HCT116 (cell line): ENCODE data around the gene TMEM134. TPM values are rescaled to one million over a fixed set of nuclear protein-coding genes. Genes with fewer than 3 reads are reported as not detected.

Source experiments
- ATAC-seq: fragments of 200-7000 bp; cut with Tn5 transposase; 2 replicates; pipeline ENCODE4 v1.9.1; 2020; ENCODE audit warnings: mild to moderate bottlenecking, moderate library complexity
- BruUV-seq: library from RNA; stranded (reverse); fragments of 400-500 nt; replicated peaks from 2 replicates; lab custom pipeline; 2021; lab: Mats Ljungman, UMichigan
- CTCF ChIA-PET: fragments of 300-600 bp; sonication (Branson Sonifier 250); formaldehyde crosslinking; loops from one replicate; lab custom pipeline; 2021; ENCODE audit warnings: antibody characterized with exemption; lab: Charles Lee
- POLR2A ChIA-PET: fragments of 300-600, 350-600 bp; sonication (Branson Sonifier 250); formaldehyde crosslinking; loops from one replicate; lab custom pipeline; 2021; ENCODE audit warnings: antibody characterized with exemption; lab: Charles Lee
- RAD21 ChIA-PET, 2 experiments: fragments of 300-600 bp; sonication (Branson Sonifier 250); formaldehyde crosslinking; loops; one replicate each; lab custom pipeline; 2023; ENCODE audit warnings: low total read pairs in 2 of 2; ENCODE audit not compliant: uncharacterized antibody in 2 of 2, unreplicated experiment in 2 of 2, low non-redundant PET in 1 of 2; lab: Charles Lee
- DNase-seq: peaks from one replicate; pipeline ENCODE4 v3.0.0-alpha.2; 2010; ENCODE audit warnings: low read depth, low spot score
- H2AFZ ChIP-seq: fragments of 200-600 bp; shearing (Covaris generic), sonication (generic); 2 replicates; pipeline ENCODE4 v1.6.1; 2017; ENCODE audit warnings: low read depth, mixed run types, mixed read lengths, antibody characterized with exemption, low read length; ENCODE audit not compliant: poor library complexity, severe bottlenecking
- H3K27ac ChIP-seq: 2 replicates; pipeline ENCODE4 v1.5.1; 2012; ENCODE audit warnings: low read depth, low read length
- H3K27me3 ChIP-seq: fragments of 200-600 bp; sonication (generic); 2 replicates; pipeline ENCODE4 v1.6.1; 2016; ENCODE audit warnings: mixed run types, low read length, mixed read lengths; ENCODE audit not compliant: insufficient read depth
- H3K36me3 ChIP-seq, 2 experiments: fragments of 200-500 bp in 1 of 2; fragments of 200-600 bp in 1 of 2; sonication (Bioruptor generic) in 1 of 2; sonication (generic) in 1 of 2; 2 replicates each; pipeline versions ENCODE4 v1.5.1 to v1.6.1; 2014 to 2016; ENCODE audit warnings: low read length in 2 of 2, inconsistent platforms in 1 of 2, mixed read lengths in 1 of 2, mixed run types in 1 of 2; ENCODE audit not compliant: insufficient read depth in 2 of 2, control insufficient read depth in 1 of 2
- H3K4me1 ChIP-seq, 2 experiments: fragments of 200-600 bp in 1 of 2; sonication (generic) in 1 of 2; 2 replicates each; pipeline versions ENCODE4 v1.5.1 to v1.6.1; 2012 to 2017; ENCODE audit warnings: low read length in 2 of 2, inconsistent platforms in 1 of 2, mild to moderate bottlenecking in 1 of 2, mixed read lengths in 1 of 2, mixed run types in 1 of 2, moderate library complexity in 1 of 2; ENCODE audit not compliant: insufficient read depth in 2 of 2, control insufficient read depth in 1 of 2
- H3K4me2 ChIP-seq: fragments of 200-600 bp; sonication (generic); 2 replicates; pipeline ENCODE4 v1.6.1; 2017; ENCODE audit warnings: mixed run types, low read length, mixed read lengths
- H3K4me3 ChIP-seq, 2 experiments: fragments of 200-600 bp in 1 of 2; sonication (generic) in 1 of 2; replicated peaks in 1 of 2; 2 replicates each; pipeline ENCODE4 v1.5.1; 2011 to 2016; ENCODE audit warnings: low read length in 2 of 2, control low read depth in 1 of 2, low read depth in 1 of 2, mild to moderate bottlenecking in 1 of 2, mixed read lengths in 1 of 2, mixed run types in 1 of 2
- H3K79me2 ChIP-seq: fragments of 200-600 bp; sonication (generic); 2 replicates; pipeline ENCODE4 v1.6.1; 2017; ENCODE audit warnings: mild to moderate bottlenecking, mixed run types, low read length, moderate library complexity, mixed read lengths; ENCODE audit not compliant: insufficient read depth
- H3K9ac ChIP-seq: fragments of 200-600 bp; sonication (generic); 2 replicates; pipeline ENCODE4 v1.6.1; 2016; ENCODE audit warnings: low read length, mixed read lengths
- H3K9me2 ChIP-seq: fragments of 200-600 bp; sonication (generic), shearing (Covaris generic); 2 replicates; pipeline ENCODE4 v1.6.1; 2017; ENCODE audit warnings: mixed run types, mild to moderate bottlenecking, moderate library complexity; ENCODE audit not compliant: insufficient read depth
- H3K9me3 ChIP-seq, 2 experiments: fragments of 200-500 bp in 1 of 2; fragments of 200-600 bp in 1 of 2; sonication (Bioruptor generic) in 1 of 2; sonication (generic) in 1 of 2; 2 replicates each; pipeline ENCODE4 v1.6.1; 2014 to 2017; ENCODE audit warnings: low read length in 2 of 2, mixed read lengths in 2 of 2, inconsistent platforms in 1 of 2, low read depth in 1 of 2, mild to moderate bottlenecking in 1 of 2, mixed run types in 1 of 2, moderate library complexity in 1 of 2; ENCODE audit not compliant: control insufficient read depth in 1 of 2, insufficient read depth in 1 of 2
- H4K20me1 ChIP-seq: fragments of 200-600 bp; sonication (generic), shearing (Covaris generic); 2 replicates; pipeline ENCODE4 v1.6.1; 2017; ENCODE audit warnings: mixed run types, mild to moderate bottlenecking, moderate library complexity; ENCODE audit not compliant: insufficient read depth
- CBX3 ChIP-seq: IDR thresholded peaks from 2 replicates; pipeline ENCODE4 v1.6.1; 2012; ENCODE audit warnings: low read depth
- CEBPB ChIP-seq: IDR thresholded peaks from 2 replicates; pipeline ENCODE4 v1.6.1; 2012; ENCODE audit warnings: low read depth
- EGR1 ChIP-seq: IDR thresholded peaks from 2 replicates; pipeline ENCODE4 v1.6.1; 2012; ENCODE audit warnings: low read depth
- ELF1 ChIP-seq: IDR thresholded peaks from 2 replicates; pipeline ENCODE4 v1.6.1; 2012; ENCODE audit warnings: low read depth, borderline replicate concordance
- EZH2phosphoT487 ChIP-seq: fragments of 200-600 bp; IDR thresholded peaks from 2 replicates; pipeline ENCODE4 v1.6.1; 2018; ENCODE audit warnings: antibody characterized with exemption, borderline replicate concordance
- FOSL1 ChIP-seq: IDR thresholded peaks from 2 replicates; pipeline ENCODE4 v1.6.1; 2012; ENCODE audit warnings: low read depth
- JUND ChIP-seq: IDR thresholded peaks from 2 replicates; pipeline ENCODE4 v1.6.1; 2012
- MAX ChIP-seq: IDR thresholded peaks from 2 replicates; pipeline ENCODE4 v1.6.1; 2012
- POLR2A ChIP-seq: IDR thresholded peaks from 2 replicates; pipeline ENCODE4 v1.7.0; 2011; ENCODE audit warnings: borderline replicate concordance; ENCODE audit not compliant: insufficient read depth, insufficient read length; ENCODE audit errors: extremely low read depth
- POLR2AphosphoS5 ChIP-seq: IDR thresholded peaks from 2 replicates; pipeline ENCODE4 v1.6.1; 2011; ENCODE audit warnings: mild to moderate bottlenecking, low read depth, low read length, moderate library complexity
- REST ChIP-seq: IDR thresholded peaks from 2 replicates; pipeline ENCODE4 v1.6.1; 2012; ENCODE audit warnings: low read depth
- SIN3A ChIP-seq: IDR thresholded peaks from 2 replicates; pipeline ENCODE4 v1.6.1; 2012; ENCODE audit warnings: low read depth
- YY1 ChIP-seq: IDR thresholded peaks from 2 replicates; pipeline ENCODE4 v1.6.1; 2011; ENCODE audit warnings: low read length, low read depth, moderate library complexity, mild to moderate bottlenecking; ENCODE audit not compliant: insufficient replicate concordance; ENCODE audit errors: extremely low read depth
- ZFX ChIP-seq: fragments of 450-650 bp; IDR thresholded peaks from 2 replicates; pipeline ENCODE4 v1.6.1; 2017
- ZNF274 ChIP-seq: fragments of 200-500 bp; sonication (Bioruptor generic); IDR thresholded peaks from 2 replicates; pipeline ENCODE4 v1.6.1; 2014; ENCODE audit warnings: mild to moderate bottlenecking, low read depth, low read length, inconsistent platforms
- intact Hi-C: fragments of 100-400 bp; cut with micrococcal nuclease; formaldehyde crosslinking; loops from 2 replicates; pipeline ENCODE4 v1.10.0; 2022
- total RNA-seq: library from RNA; stranded (reverse); gene quantifications from one replicate; pipeline ENCODE4 v1.2.1, GENCODE V29; 2021; ENCODE audit not compliant: unreplicated experiment
- TF ChIP-seq, protein P1 (sequence below): IDR thresholded peaks from 2 replicates; pipeline ENCODE4 v1.6.1; 2011; ENCODE audit warnings: mild to moderate bottlenecking, low read length, moderate library complexity; ENCODE audit not compliant: insufficient replicate concordance; ENCODE audit errors: extremely low read depth
- TF ChIP-seq, protein P2 (sequence below), 3 experiments: fragments of 200-600 bp in 1 of 3; sonication (generic) in 1 of 3; IDR thresholded peaks in 2 of 3; conservative IDR thresholded peaks in 1 of 3; 2 replicates each; pipeline ENCODE4 v1.5.1; 2012 to 2017; ENCODE audit warnings: low read depth in 2 of 3, low read length in 2 of 3, antibody characterized with exemption in 1 of 3, borderline replicate concordance in 1 of 3, control low read depth in 1 of 3, mild to moderate bottlenecking in 1 of 3, mixed read lengths in 1 of 3, mixed run types in 1 of 3, moderate library complexity in 1 of 3; ENCODE audit not compliant: insufficient read depth in 1 of 3

Gene TMEM134
- total RNA-seq, 1 experiment from 2014 or later: 44.2 TPM

DNA sequence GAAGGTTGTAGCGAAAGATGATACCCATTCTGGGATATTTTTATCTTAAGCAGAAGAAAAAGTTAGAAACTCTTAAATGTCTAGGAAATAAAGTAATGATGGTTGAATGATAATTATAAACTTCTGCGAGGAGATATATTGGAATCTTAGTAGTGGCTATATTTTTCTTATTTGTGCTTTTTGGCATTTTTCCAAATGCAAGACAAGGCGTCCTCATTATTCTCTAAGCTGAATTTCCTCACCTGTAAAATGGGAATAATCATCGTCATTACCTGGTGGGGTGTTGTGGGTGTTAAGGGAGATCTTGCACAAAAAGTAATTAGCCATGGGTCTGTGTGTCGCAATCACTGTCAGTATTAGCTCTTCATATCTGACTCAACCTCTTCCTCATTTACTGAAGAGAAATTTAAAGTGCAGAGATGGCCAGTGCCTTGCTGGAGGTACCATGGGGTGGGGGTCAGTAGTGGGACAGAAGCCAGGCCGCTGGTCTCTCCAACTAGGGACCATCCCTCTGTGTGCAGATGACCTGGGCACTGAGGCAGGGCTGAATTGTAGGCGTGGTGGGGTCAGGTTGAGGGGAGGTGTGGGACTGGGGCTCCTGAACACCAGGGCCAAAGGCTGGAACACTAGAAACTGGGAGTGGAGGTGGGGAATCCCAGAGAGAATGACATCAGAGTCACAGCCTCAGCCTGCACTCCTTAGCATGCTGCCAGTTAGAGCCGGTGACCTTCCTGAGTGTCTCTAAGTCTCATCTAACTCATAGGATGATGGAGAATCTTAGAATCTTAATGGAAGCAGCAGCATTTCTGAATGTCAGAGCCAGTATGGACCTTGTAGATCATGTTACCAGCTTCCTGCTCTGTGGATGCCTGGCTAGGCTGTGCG lies 32.0 kb upstream of the TMEM134 start:
- Histone ChIP-seq H3K36me3 (peaks cover 9 to 10% of the 10 kb centered on the region in 2 experiments), H3K79me2 (peaks cover 19% of the 10 kb centered on the region), H3K9ac (no peak overlapping the region), H2AFZ (no peak overlapping the region), H3K27me3 (no peaks in the 10 kb centered on the region), H3K4me3 (no peak overlapping the region), H3K9me2 (no peaks in the 10 kb centered on the region), H3K9me3 (no peaks in the 10 kb centered on the region), H3K4me1 (peaks cover 15 to 18% of the 10 kb centered on the region in 2 experiments), H3K27ac (no peak overlapping the region), H3K4me2 (no peak overlapping the region), H4K20me1 (no peaks in the 10 kb centered on the region)
- ChIA-PET RAD21 (no interaction called here), CTCF (no interaction called here), POLR2A (no interaction called here)
- intact Hi-C loops: no loop called here
- no peak for DNase-seq
- no peak for TF ChIP-seq ZNF274
- no peak for TF ChIP-seq JUND
- TF ChIP-seq REST: no peak
- TF ChIP-seq SIN3A: no peak
- no peak for TF ChIP-seq POLR2AphosphoS5
- TF ChIP-seq, protein P1, sequence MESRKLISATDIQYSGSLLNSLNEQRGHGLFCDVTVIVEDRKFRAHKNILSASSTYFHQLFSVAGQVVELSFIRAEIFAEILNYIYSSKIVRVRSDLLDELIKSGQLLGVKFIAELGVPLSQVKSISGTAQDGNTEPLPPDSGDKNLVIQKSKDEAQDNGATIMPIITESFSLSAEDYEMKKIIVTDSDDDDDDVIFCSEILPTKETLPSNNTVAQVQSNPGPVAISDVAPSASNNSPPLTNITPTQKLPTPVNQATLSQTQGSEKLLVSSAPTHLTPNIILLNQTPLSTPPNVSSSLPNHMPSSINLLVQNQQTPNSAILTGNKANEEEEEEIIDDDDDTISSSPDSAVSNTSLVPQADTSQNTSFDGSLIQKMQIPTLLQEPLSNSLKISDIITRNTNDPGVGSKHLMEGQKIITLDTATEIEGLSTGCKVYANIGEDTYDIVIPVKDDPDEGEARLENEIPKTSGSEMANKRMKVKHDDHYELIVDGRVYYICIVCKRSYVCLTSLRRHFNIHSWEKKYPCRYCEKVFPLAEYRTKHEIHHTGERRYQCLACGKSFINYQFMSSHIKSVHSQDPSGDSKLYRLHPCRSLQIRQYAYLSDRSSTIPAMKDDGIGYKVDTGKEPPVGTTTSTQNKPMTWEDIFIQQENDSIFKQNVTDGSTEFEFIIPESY: no peak
- TF ChIP-seq FOSL1: no peak
- TF ChIP-seq, protein P2, sequence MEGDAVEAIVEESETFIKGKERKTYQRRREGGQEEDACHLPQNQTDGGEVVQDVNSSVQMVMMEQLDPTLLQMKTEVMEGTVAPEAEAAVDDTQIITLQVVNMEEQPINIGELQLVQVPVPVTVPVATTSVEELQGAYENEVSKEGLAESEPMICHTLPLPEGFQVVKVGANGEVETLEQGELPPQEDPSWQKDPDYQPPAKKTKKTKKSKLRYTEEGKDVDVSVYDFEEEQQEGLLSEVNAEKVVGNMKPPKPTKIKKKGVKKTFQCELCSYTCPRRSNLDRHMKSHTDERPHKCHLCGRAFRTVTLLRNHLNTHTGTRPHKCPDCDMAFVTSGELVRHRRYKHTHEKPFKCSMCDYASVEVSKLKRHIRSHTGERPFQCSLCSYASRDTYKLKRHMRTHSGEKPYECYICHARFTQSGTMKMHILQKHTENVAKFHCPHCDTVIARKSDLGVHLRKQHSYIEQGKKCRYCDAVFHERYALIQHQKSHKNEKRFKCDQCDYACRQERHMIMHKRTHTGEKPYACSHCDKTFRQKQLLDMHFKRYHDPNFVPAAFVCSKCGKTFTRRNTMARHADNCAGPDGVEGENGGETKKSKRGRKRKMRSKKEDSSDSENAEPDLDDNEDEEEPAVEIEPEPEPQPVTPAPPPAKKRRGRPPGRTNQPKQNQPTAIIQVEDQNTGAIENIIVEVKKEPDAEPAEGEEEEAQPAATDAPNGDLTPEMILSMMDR (IDR thresholded peaks at IDR 0.05 in 2 of 3, conservative IDR thresholded peaks at IDR 0.05 in 1 of 3; ENCODE audit: borderline replicate concordance in 1 of 3, insufficient read depth in 1 of 3, low read depth in 2 of 3, low read length in 2 of 3): no peak
- no peak for TF ChIP-seq CEBPB
- no peak for TF ChIP-seq CBX3
- no peak for TF ChIP-seq YY1
- no peak for TF ChIP-seq POLR2A
- no peak for TF ChIP-seq EGR1
- no peak for TF ChIP-seq EZH2phosphoT487
- no peak for TF ChIP-seq ZFX
- TF ChIP-seq MAX: no peak
- no peak for TF ChIP-seq ELF1
- BruUV-seq: TSS peak; percentile 13
- no peak for ATAC-seq
